Vagina (tissue), 2 donors: Measurements from ENCODE around the gene ADAMTS9.

ENCODE experiments used
- CTCF ChIP-seq, 3 experiments: fragments of 450-650 bp in 2 of 3; fragments of 200-600 bp in 1 of 3; sonication (generic) in 1 of 3; IDR thresholded peaks; one replicate each; pipeline ENCODE4 v1.5.1; 2017 to 2019; ENCODE audit warnings: antibody characterized with exemption in 3 of 3, mild to moderate bottlenecking in 2 of 3, moderate library complexity in 2 of 3
- POLR2A ChIP-seq, 2 donors: fragments of 450-650 bp; IDR thresholded peaks; one replicate each; pipeline ENCODE4 v1.6.1; 2017; ENCODE audit warnings: antibody characterized with exemption in 2 of 2, mild to moderate bottlenecking in 2 of 2, moderate library complexity in 2 of 2
- POLR2AphosphoS5 ChIP-seq, 2 donors: sonication (generic); formaldehyde crosslinking; IDR thresholded peaks; one replicate each; pipeline ENCODE4 v1.9.0; 2017; ENCODE audit warnings: antibody characterized with exemption in 2 of 2, mild to moderate bottlenecking in 2 of 2, low read depth in 1 of 2; ENCODE audit not compliant: insufficient read depth in 1 of 2

DNA sequence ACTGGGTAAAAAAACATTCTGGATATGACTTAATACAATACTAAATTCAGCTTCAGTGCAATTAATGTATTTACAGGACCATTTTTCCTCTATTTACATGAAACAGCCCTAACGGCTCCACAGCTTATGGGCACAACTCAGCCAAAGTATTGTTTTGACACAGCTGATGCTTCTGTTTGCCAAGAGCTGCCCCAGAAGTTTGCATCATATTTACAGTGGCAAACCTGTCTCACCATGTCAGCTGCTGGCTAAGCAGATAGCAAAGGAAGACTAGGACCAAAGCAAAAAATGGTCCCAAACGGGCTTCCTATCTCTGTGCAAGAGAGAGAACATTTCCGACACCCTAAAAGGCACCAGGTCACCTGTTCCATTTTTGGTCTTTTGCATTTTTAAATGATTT lies 94.5 kb downstream of the ADAMTS9 start:
- TF ChIP-seq POLR2AphosphoS5 (IDR thresholded peaks at IDR 0.05; ENCODE audit: insufficient read depth in 1 of 2, low read depth in 1 of 2) (no peak), CTCF (IDR thresholded peaks at IDR 0.05) (no peak), POLR2A (IDR thresholded peaks at IDR 0.05) (no peak)
